HL-60 (cell line): ENCODE results near the gene TBC1D3E.
"Not testable (repeated sequence)": the region's sequence is repeated elsewhere in the genome, so short reads cannot be mapped to it uniquely, and the experiment has no call there.

ENCODE experiments used
- GABPA ChIP-seq: IDR thresholded peaks from 2 replicates; pipeline ENCODE4 v1.6.1; 2012; ENCODE audit warnings: low read depth
- SPI1 ChIP-seq: IDR thresholded peaks from 2 replicates; pipeline ENCODE4 v1.6.1; 2012; ENCODE audit warnings: low read depth, mild to moderate bottlenecking, borderline replicate concordance
- TF ChIP-seq, protein P1 (sequence below): IDR thresholded peaks from one replicate; pipeline ENCODE4 v1.5.1; 2011; ENCODE audit warnings: low read length, control low read depth, inconsistent platforms; ENCODE audit not compliant: insufficient read depth

DNA sequence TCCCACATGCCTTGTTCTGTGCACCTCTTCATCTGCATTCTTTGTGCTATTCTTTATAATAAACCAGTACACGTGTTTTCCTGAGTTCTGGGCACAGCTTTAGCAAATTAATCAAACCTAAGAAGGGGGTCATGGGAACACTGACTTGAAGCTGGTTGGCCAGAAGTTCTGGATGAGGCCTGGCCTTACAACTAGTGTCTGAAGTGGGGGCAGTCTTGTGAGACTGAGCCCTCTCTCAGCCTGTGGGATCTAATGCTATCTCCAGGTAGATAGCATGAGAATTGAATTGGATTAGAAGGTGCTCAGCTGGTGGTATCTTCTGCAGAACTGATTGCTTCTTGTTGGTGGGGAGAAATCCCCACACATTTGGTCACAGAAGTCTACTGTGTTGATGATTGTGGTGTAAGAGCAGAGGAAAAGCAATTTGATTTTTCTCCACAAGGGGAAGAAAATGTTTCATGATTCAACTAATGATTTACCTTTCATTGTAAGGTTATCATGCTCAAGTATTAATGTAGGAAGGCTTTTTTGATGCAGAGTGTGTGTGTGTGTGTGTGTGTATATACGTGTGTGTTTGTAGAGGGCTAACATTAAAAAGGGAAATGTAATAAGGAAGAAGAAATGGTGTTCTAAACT is 33.6 kb upstream of the TBC1D3E start:
- TF ChIP-seq, protein P1, sequence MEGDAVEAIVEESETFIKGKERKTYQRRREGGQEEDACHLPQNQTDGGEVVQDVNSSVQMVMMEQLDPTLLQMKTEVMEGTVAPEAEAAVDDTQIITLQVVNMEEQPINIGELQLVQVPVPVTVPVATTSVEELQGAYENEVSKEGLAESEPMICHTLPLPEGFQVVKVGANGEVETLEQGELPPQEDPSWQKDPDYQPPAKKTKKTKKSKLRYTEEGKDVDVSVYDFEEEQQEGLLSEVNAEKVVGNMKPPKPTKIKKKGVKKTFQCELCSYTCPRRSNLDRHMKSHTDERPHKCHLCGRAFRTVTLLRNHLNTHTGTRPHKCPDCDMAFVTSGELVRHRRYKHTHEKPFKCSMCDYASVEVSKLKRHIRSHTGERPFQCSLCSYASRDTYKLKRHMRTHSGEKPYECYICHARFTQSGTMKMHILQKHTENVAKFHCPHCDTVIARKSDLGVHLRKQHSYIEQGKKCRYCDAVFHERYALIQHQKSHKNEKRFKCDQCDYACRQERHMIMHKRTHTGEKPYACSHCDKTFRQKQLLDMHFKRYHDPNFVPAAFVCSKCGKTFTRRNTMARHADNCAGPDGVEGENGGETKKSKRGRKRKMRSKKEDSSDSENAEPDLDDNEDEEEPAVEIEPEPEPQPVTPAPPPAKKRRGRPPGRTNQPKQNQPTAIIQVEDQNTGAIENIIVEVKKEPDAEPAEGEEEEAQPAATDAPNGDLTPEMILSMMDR = not testable (repeated sequence)
- TF ChIP-seq SPI1, GABPA: not testable (repeated sequence)
